ENCODE data around the gene ZMYND11. TPM values are rescaled to one million over a fixed set of nuclear protein-coding genes. Genes with fewer than 3 reads are reported as not detected.

Gene ZMYND11
- total and polyA plus RNA-seq, 12 donors, result 26.6 to 95.4 (median 78.6) TPM

- Histone ChIP-seq H3K4me3 (no peak overlapping the region), H3K9me3 (no peaks in the 10 kb centered on the region), H3K4me1 (peaks cover 0 to 5% (median 0%) of the 10 kb centered on the region in 9 donors), H3K27ac (no peak overlapping the region), H3K36me3 (peaks cover 0 to 100% (median 34%) of the 10 kb centered on the region in 9 donors), H3K27me3 (no peaks in the 10 kb centered on the region)
- WGBS, 2 donors, result 95 to 97% methylated on average over 9 of the region's 9 CpGs
- intact Hi-C loops (cut with DNase I), result no loop called here
- DNase-seq (no peak), ATAC-seq (no peak)
- TF ChIP-seq, protein P1, sequence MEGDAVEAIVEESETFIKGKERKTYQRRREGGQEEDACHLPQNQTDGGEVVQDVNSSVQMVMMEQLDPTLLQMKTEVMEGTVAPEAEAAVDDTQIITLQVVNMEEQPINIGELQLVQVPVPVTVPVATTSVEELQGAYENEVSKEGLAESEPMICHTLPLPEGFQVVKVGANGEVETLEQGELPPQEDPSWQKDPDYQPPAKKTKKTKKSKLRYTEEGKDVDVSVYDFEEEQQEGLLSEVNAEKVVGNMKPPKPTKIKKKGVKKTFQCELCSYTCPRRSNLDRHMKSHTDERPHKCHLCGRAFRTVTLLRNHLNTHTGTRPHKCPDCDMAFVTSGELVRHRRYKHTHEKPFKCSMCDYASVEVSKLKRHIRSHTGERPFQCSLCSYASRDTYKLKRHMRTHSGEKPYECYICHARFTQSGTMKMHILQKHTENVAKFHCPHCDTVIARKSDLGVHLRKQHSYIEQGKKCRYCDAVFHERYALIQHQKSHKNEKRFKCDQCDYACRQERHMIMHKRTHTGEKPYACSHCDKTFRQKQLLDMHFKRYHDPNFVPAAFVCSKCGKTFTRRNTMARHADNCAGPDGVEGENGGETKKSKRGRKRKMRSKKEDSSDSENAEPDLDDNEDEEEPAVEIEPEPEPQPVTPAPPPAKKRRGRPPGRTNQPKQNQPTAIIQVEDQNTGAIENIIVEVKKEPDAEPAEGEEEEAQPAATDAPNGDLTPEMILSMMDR (IDR thresholded peaks at IDR 0.05), result no peak
Observed at GRCh38 chr10:246431-246830, 111.2 kb downstream of the ZMYND11 start.

GRCh38 chr10:247480-247879 is 112.2 kb downstream of the ZMYND11 start:
- intact Hi-C loops (cut with DNase I), result no loop called here
- Histone ChIP-seq H3K36me3 (peaks cover 0 to 100% (median 31%) of the 10 kb centered on the region in 9 donors), H3K9me3 (no peaks in the 10 kb centered on the region), H3K27ac (peak overlapping the region in 2 of 10 donors; percentile 14 to 43), H3K27me3 (no peaks in the 10 kb centered on the region), H3K4me3 (no peak overlapping the region), H3K4me1 (no peaks in the 10 kb centered on the region)
- TF ChIP-seq, protein P1 (IDR thresholded peaks at IDR 0.05), result no peak
- DNase-seq (no peak), ATAC-seq (peak in 4 of 8 donors; percentile 45 to 65 (median 63))
- WGBS, 2 donors, result 81 to 84% methylated on average over 4 of the region's 4 CpGs

DNA sequence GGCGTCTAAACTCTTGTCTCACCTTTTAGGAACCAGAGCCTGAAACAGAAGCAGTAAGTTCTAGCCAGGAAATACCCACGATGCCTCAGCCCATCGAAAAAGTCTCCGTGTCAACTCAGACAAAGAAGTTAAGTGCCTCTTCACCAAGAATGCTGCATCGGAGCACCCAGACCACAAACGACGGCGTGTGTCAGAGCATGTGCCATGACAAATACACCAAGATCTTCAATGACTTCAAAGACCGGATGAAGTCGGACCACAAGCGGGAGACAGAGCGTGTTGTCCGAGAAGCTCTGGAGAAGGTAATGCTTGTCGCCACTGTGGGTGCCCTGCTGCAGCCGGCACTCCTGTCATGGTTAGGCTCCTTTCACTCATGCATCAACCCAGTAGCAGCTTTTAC is 113.1 kb downstream of the ZMYND11 start:
- ATAC-seq, result no peak
- Histone ChIP-seq H3K4me3 (no peak overlapping the region), H3K4me1 (no peaks in the 10 kb centered on the region), H3K36me3 (peaks cover 0 to 100% (median 38%) of the 10 kb centered on the region in 9 donors), H3K9me3 (no peaks in the 10 kb centered on the region), H3K27ac (no peak overlapping the region), H3K27me3 (no peaks in the 10 kb centered on the region)
- intact Hi-C loops (cut with DNase I), result no loop called here
- TF ChIP-seq, protein P1 (IDR thresholded peaks at IDR 0.05), result no peak
- no peak for DNase-seq
- 85 to 90% methylated on average over 15 of the region's 15 CpGs for WGBS, 2 donors

GRCh38 chr10:251982-252582 is 116.8 kb downstream of the ZMYND11 start:
- TF ChIP-seq, protein P1 (IDR thresholded peaks at IDR 0.05), result no peak
- Histone ChIP-seq H3K27me3 (no peaks in the 10 kb centered on the region), H3K4me1 (no peaks in the 10 kb centered on the region), H3K9me3 (no peaks in the 10 kb centered on the region), H3K27ac (no peak overlapping the region), H3K36me3 (peaks cover 0 to 95% (median 38%) of the 10 kb centered on the region in 9 donors), H3K4me3 (no peak overlapping the region)
- intact Hi-C loops (cut with DNase I), result no loop called here
- no peak for DNase-seq
- 92 to 94% methylated on average over 13 of the region's 13 CpGs for WGBS, 2 donors
- no peak for ATAC-seq

All from heart right ventricle (tissue), 16 donors.